GM18498 (cell line): Measurements from ENCODE around the gene DMXL1.
"Not testable (repeated sequence)": the region's sequence is repeated elsewhere in the genome, so short reads cannot be mapped to it uniquely, and the experiment has no call there.

ENCODE experiments used
- ATAC-seq: cut with Tn5 transposase; IDR thresholded peaks from one replicate; pipeline ENCODE4 v1.9.1; 2021; ENCODE audit warnings: mild to moderate bottlenecking, moderate library complexity; ENCODE audit not compliant: unreplicated experiment

Gene DMXL1

DNA sequence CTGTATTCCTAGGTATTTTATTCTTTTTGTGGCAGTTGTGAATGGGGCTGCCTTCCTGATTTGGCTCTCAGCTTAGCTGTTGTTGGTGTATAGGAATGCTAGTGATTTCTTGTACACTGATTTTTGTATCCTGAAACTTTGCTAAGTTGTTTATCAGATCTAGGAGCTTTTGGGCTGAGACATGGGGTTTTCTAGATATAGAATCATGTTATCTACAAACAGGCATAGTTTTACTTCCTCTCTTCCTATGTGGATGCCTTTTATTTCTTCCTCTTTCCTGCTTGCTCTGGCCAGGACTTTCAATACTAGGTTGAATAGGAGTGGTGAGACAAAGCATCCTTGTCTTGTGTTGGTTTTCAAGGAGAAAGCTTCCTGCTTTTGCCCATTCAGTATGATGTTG, 129.9 kb downstream of the DMXL1 start:
- ATAC-seq, result no peak

GRCh38 chr5:119207105-119207504, 136.2 kb downstream of the DMXL1 start:
- no peak for ATAC-seq

DNA sequence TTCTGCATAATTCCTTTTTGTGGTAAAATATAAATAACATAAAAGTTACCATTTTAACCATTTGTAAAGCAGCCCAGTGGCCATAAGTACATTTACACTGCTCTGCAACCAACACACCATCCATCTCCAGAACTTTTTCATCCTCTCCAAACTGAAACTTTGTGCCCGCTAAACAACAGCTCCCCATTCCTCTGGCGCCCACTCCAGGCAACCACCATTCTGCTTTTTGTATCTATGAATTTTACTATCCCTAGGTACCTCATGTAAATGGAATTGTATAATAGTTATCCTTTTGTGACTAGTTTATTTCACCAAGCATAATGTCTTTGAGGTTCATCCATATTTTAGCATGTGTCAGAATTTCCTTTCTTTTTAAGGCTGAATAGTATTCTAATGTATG, 141.1 kb downstream of the DMXL1 start:
- no peak for ATAC-seq

DNA sequence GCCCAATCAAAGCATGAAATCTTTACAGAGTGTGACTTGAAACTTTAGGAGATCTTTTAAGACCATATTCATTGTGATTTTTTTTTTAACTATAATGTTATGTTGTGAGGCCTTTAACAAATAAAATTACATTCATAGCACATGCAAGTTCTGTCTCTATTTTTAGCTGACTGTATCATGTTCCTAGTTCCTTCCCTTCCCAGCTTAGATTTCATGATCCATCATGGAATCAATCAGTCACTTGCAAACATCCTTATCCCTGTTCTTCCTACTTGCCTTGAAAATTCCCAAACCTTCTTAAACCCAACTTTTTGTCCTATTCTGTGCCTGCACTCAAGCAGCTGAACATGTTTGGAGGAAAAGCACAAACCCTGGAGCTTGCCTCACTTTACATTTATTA, 141.8 kb downstream of the DMXL1 start:
- no peak for ATAC-seq

DNA sequence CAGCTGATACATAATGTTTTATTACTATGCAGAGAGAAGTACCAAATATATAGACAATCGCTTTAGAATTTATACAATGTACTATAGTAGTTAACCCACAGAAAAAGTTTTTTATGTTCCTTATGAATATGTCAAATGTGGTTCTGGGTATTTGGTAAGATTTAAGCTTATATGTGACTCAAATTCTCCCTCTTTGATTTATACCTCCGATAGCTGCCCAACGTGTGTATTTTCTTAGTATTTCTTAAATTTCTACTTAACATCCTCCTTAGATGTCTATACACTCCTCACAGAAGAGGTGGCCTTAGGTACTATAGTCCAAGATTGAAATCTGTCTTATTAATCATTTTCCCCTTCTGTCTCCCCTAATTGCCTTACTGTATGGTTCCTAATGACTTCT, 146.3 kb downstream of the DMXL1 start:
- ATAC-seq, result no peak

- no peak for ATAC-seq
Measured at GRCh38 chr5:119218830-119219782, 148.2 kb downstream of the DMXL1 start.

GRCh38 chr5:119220576-119221197, 149.8 kb downstream of the DMXL1 start:
- peak; percentile 92 for ATAC-seq

GRCh38 chr5:119221330-119221729, 150.4 kb downstream of the DMXL1 start:
- no peak for ATAC-seq

- no peak for ATAC-seq
Measured at GRCh38 chr5:119229950-119230349, 159.1 kb downstream of the DMXL1 start.

DNA sequence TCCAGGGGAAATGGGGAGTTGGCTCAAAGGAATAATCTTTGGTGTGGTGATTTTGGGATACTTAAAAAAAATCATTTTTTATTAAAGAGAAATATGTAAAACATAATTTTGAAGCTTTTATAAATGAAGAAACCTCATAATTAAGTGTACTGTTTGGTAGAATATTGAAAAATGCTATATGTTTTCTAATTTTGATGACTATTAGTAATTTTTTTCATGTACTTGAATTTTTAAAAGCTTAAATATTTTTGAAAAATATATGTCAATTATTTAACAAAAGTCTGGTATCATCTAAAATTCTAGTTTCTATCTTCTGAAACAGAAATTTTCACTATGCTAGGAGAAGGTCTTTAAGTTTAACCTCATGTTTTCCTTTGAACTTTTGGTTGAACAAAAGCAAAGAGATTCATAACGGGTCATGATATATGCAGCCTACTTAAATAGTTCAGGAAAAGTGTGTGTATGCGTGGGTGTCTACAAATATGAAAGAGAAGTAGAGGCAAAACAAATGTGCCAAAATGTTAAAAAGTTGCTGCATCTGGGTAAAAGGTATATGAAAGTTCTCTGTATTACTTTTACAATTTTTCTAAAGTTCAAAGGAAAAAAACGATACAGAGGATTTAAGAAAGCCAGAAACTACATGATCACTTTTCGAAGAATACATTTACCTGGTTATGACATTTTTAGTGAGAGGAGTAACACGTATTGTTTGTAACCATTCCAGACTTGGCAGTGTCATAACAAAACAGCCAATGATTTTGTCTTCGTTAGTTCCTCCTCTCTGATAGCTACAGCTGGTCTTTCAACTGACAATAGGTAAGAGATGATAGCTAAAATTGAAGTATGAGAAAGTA, 167.6 kb downstream of the DMXL1 start:
- ATAC-seq, result no peak

DNA sequence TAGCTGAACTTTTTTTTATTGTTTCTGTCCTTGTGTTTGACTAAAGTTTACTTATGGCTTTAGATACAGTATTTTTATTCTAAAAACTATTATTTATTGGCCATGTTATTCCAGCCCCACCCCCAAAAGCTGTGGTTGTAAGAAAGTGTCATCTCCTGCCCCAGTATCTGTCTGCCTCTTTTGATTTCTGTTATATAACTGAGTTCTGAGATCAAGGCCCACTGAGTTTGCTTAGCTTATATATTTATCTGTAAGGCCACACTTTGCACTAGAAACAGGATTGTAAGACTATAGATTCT, 168.2 kb downstream of the DMXL1 start:
- no peak for ATAC-seq

GRCh38 chr5:119239826-119240225, 168.9 kb downstream of the DMXL1 start:
- ATAC-seq, result not testable (repeated sequence)

- ATAC-seq, result no peak
Measured at GRCh38 chr5:119243888-119244287, 173.0 kb downstream of the DMXL1 start.

DNA sequence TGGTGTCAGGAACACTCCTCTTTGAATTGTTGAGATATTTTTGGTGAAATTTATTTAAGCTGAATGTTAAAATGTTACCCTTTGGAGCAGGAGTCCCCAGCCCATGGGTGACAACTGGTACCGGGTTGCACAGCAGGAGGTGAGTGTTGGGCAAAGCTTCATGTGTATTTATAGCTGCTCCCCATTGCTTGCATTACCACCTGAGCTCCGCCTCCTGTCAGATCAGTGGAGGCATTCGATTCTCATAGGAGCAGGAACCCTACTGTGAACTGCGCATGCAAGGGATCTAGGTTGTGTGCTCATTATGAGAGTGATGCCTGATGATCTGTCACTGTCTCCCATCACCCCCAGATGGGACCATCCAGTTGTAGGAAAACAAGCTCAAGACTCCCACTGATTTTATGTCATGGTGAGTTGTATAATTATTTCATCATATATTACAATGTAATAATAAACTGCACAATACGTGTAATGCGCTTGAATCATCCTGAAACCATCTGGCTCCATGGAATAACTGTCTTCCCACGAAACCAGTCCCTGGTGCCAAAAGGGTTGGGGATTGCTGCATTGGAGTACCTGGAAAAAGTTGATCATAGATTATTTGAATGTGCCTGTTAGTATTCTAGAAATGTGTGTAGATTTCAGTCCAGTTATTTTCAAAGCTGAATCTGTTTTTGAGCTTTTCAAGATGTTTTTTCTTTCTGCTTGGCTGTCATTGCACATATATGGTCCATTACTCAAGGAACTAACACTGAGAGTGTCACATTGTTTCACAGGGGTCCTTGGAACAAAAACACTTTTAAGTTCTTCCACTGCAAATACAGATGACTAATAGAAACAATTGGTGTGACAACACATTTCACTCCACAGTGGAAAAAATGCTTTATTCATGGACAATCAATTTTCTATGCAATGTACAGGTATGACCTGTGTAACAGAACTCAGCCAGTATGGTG, 180.3 kb downstream of the DMXL1 start:
- ATAC-seq, result no peak

DNA sequence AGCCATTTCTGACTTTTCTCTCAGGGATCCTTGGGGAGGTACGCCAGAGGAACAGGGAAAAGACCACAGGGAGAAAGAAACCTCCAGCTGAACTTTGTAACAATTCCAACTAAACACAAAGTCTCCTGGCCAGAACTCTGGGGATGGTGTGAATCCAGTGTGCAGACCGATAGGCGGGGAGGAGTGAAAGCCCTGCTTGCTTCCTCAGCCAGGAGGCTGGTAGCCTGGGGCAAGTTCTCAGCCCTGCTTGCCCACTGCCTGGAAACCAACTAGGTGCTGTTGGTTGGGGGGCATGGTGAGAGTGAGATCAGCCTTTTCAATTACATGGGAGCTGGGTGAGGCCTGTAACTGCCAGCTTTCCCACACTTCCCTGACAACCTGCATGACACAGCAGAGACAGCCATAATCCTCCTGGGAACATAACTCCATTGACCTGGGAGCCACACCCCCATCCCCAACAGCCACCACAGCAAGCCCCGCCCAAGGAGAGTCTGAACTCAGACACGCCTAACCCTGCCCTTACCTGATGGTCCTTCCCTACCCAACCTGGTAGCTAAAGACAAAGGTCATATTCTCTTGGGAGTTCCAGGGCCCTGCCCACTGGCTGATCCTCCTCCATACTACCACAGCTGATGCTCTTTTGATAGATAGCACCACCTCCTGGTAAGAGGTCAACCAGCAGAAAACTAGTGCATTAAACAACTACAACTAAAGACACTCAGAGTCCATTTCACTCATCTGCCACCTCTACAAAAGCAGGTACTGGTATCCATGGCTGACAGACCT, 184.9 kb downstream of the DMXL1 start:
- no peak for ATAC-seq

- ATAC-seq, result no peak
Measured at GRCh38 chr5:119257613-119258012, 186.7 kb downstream of the DMXL1 start.

- no peak for ATAC-seq
Measured at GRCh38 chr5:119263639-119264038, 192.8 kb downstream of the DMXL1 start.

- no peak for ATAC-seq
Measured at GRCh38 chr5:119264186-119264585, 193.3 kb downstream of the DMXL1 start.

GRCh38 chr5:119267958-119268386, 197.1 kb downstream of the DMXL1 start:
- peak; percentile 52 for ATAC-seq
